GM12872 (cell line): ENCODE data around the gene THBS4.

Experiments
- CTCF ChIP-seq: IDR thresholded peaks from 3 replicates; pipeline ENCODE4 v1.5.1; 2011; ENCODE audit warnings: low read depth, mild to moderate bottlenecking, low read length, moderate library complexity; ENCODE audit not compliant: insufficient read depth

THBS4 gene

GRCh38 chr5:80092486-80093107 lies 57.4 kb downstream of the THBS4 start:
- TF ChIP-seq CTCF = no peak

GRCh38 chr5:80093796-80094195 lies 58.6 kb downstream of the THBS4 start:
- TF ChIP-seq CTCF = no peak

- no peak for TF ChIP-seq CTCF
Observed at GRCh38 chr5:80094236-80094738, 59.1 kb downstream of the THBS4 start.

- TF ChIP-seq CTCF = no peak
Observed at GRCh38 chr5:80097451-80097850, 62.3 kb downstream of the THBS4 start.

- no peak for TF ChIP-seq CTCF
Observed at GRCh38 chr5:80101993-80102392, 66.8 kb downstream of the THBS4 start.

- TF ChIP-seq CTCF = no peak
Observed at GRCh38 chr5:80103371-80103770, 68.2 kb downstream of the THBS4 start.

GRCh38 chr5:80105698-80106439 lies 70.7 kb downstream of the THBS4 start:
- TF ChIP-seq CTCF = no peak
